HepG2 (cell line): ENCODE measurements around the gene VAMP3. TPM values are rescaled to one million over a fixed set of nuclear protein-coding genes. Genes with fewer than 3 reads are reported as not detected.

Experiments
- ATAC-seq: fragments of 200-7000 bp; cut with Tn5 transposase; 3 replicates; pipeline ENCODE4 v1.9.1; 2020; ENCODE audit warnings: mild to moderate bottlenecking, moderate library complexity
- BruUV-seq: library from RNA; stranded (reverse); fragments of 400-500 nt; replicated peaks from 2 replicates; lab custom pipeline; 2021; lab: Mats Ljungman, UMichigan
- CTCF ChIA-PET: fragments of 300-600 bp; formaldehyde crosslinking; extraction: SDS; loops from one replicate; lab custom pipeline; 2021; ENCODE audit warnings: low total read pairs, inconsistent platforms, low intra/inter-chr PET ratio; lab: Yijun Ruan, JAX
- POLR2A ChIA-PET: fragments of 350-600 bp; sonication (Branson Sonifier 250); formaldehyde crosslinking; loops from one replicate; lab custom pipeline; 2020; ENCODE audit warnings: antibody characterized with exemption, inconsistent platforms; lab: Yijun Ruan, JAX
- DNase-seq: peaks from one replicate; pipeline ENCODE4 v3.0.0-alpha.2; 2015; ENCODE audit warnings: low spot score
- FAIRE-seq: peaks from 3 replicates; lab custom pipeline; 2011; peaks lifted over from hg19 to GRCh38; lab: Jason Lieb, UNC
- H2AFZ ChIP-seq: one replicate; pipeline ENCODE4 v1.6.1; 2011; ENCODE audit warnings: low read length, inconsistent platforms
- H3K27ac ChIP-seq: fragments of 300-600 bp; 3 replicates; pipeline ENCODE4 v1.8.0; 2011; ENCODE audit warnings: mixed run types, mild to moderate bottlenecking, mixed read lengths, low read length, inconsistent platforms; ENCODE audit not compliant: insufficient read depth; ENCODE audit errors: extremely low read length
- H3K27me3 ChIP-seq, 2 experiments: fragments of 200-600 bp in 1 of 2; 2 replicates in 1 of 2; 3 replicates in 1 of 2; pipeline versions ENCODE4 v1.6.0 to v1.8.0; 2011; ENCODE audit warnings: low read length in 2 of 2, mild to moderate bottlenecking in 2 of 2, moderate library complexity in 2 of 2, inconsistent platforms in 1 of 2; ENCODE audit not compliant: insufficient read depth in 2 of 2, control insufficient read depth in 1 of 2
- H3K36me3 ChIP-seq, 2 experiments: fragments of 200-600 bp in 1 of 2; replicated peaks in 1 of 2; 2 replicates in 1 of 2; 3 replicates in 1 of 2; pipeline versions ENCODE4 v1.5.1 to v1.8.0; 2011; ENCODE audit warnings: low read length in 2 of 2, inconsistent platforms in 1 of 2; ENCODE audit not compliant: insufficient read depth in 2 of 2, control insufficient read depth in 1 of 2
- H3K4me1 ChIP-seq: 2 replicates; pipeline ENCODE4 v1.5.1; 2012; ENCODE audit warnings: low read length, inconsistent platforms; ENCODE audit not compliant: insufficient read depth
- H3K4me2 ChIP-seq: 2 replicates; pipeline ENCODE4 v1.6.0; 2011; ENCODE audit warnings: low read depth, low read length, inconsistent platforms
- H3K4me3 ChIP-seq, 3 experiments: fragments of 200-600 bp in 1 of 3; sonication (generic), shearing (Covaris generic) in 1 of 3; replicated peaks in 1 of 3; 2 replicates each; pipeline ENCODE4 v1.5.1; 2011 to 2016; ENCODE audit warnings: low read length in 3 of 3, inconsistent platforms in 2 of 3, low read depth in 2 of 3, mild to moderate bottlenecking in 2 of 3, control low read depth in 1 of 3, mixed read lengths in 1 of 3; ENCODE audit not compliant: insufficient read depth in 1 of 3
- H3K79me2 ChIP-seq: one replicate; pipeline ENCODE4 v1.6.1; 2011; ENCODE audit warnings: low read length, inconsistent platforms; ENCODE audit not compliant: insufficient read depth
- H3K9ac ChIP-seq: 2 replicates; pipeline ENCODE4 v1.6.0; 2011; ENCODE audit warnings: mild to moderate bottlenecking, low read depth, low read length, inconsistent platforms; ENCODE audit not compliant: insufficient read depth
- H3K9me3 ChIP-seq: 2 replicates; pipeline ENCODE4 v1.5.1; 2012; ENCODE audit warnings: mild to moderate bottlenecking, low read length
- H4K20me1 ChIP-seq: 2 replicates; pipeline ENCODE4 v1.6.0; 2011; ENCODE audit warnings: inconsistent platforms, mild to moderate bottlenecking, low read length, moderate library complexity; ENCODE audit not compliant: insufficient read depth
- ELF1 ChIP-seq: sonication (generic); formaldehyde crosslinking; IDR thresholded peaks from 2 replicates; pipeline ENCODE4 v1.4.0; 2020; ENCODE audit warnings: missing genetic modification reagents
- HDAC2 ChIP-seq: sonication (generic); formaldehyde crosslinking; IDR thresholded peaks from 2 replicates; pipeline ENCODE4 v1.4.0; 2020; ENCODE audit warnings: missing genetic modification reagents
- MAF1 ChIP-seq: sonication (generic); formaldehyde crosslinking; IDR thresholded peaks from 2 replicates; pipeline ENCODE4 v1.5.0; 2020; ENCODE audit warnings: missing genetic modification reagents, borderline replicate concordance
- MATR3 ChIP-seq: sonication (generic); formaldehyde crosslinking; IDR thresholded peaks from 2 replicates; pipeline ENCODE4 v1.4.0; 2020; ENCODE audit warnings: missing genetic modification reagents
- MYC ChIP-seq: sonication (generic); formaldehyde crosslinking; IDR thresholded peaks from 2 replicates; pipeline ENCODE4 v1.9.0; 2021; ENCODE audit warnings: missing genetic modification reagents, borderline replicate concordance
- RFXAP ChIP-seq: sonication (generic); formaldehyde crosslinking; IDR thresholded peaks from 2 replicates; pipeline ENCODE4 v1.4.0; 2020; ENCODE audit warnings: missing genetic modification reagents, borderline replicate concordance
- TCF12 ChIP-seq, 2 experiments: fragments of 450-650 bp in 1 of 2; sonication (generic) in 1 of 2; formaldehyde crosslinking in 1 of 2; IDR thresholded peaks; 2 replicates each; pipeline versions ENCODE4 v1.6.1 to v1.8.0; 2017 to 2022; ENCODE audit warnings: antibody characterized with exemption in 1 of 2, mild to moderate bottlenecking in 1 of 2, missing genetic modification reagents in 1 of 2, moderate library complexity in 1 of 2
- ZNF761 ChIP-seq: sonication (generic); formaldehyde crosslinking; conservative IDR thresholded peaks from 2 replicates; pipeline ENCODE4 v1.4.0; 2020; ENCODE audit warnings: mild to moderate bottlenecking, missing genetic modification reagents
- WGBS: methylation state at CpG from one replicate; pipeline ENCODE4 v1.1.6; 2017; ENCODE audit warnings: low lambda C conversion rate; 5-methylcytosine and 5-hydroxymethylcytosine counted together
- in situ Hi-C: cut with HindIII; loops from 2 replicates; pipeline ENCODE4 v1.10.0; 2017; ENCODE audit warnings: low pct_unique_long_range_greater_than_20kb; ENCODE audit not compliant: extremely low pct_ligation_motif_present
- intact Hi-C: fragments of 100-400 bp; cut with micrococcal nuclease; formaldehyde crosslinking; loops from one replicate; pipeline ENCODE4 v1.10.0; 2022; ENCODE audit not compliant: unreplicated experiment
- polyA plus RNA-seq, 8 experiments: library from polyadenylated mRNA; depleted of rRNA in 3 of 8; stranded (reverse) in 7 of 8; unstranded in 1 of 8; fragments of >200 nt; fragmentation: Illumina TruSeq in 4 of 8; extraction: Trizol in 4 of 8; gene quantifications; 2 replicates each; pipeline versions ENCODE4 v1.2.1 to v1.2.3, GENCODE V29; 2011 to 2016; ENCODE audit warnings: low read depth in 4 of 8, missing spikeins in 1 of 8, mixed read lengths in 1 of 8; ENCODE audit not compliant: insufficient read depth in 1 of 8
- total RNA-seq, 5 experiments: library from RNA; depleted of rRNA; stranded (reverse); fragments of >200 nt; fragmentation: Illumina TruSeq; extraction: Trizol; gene quantifications; 2 replicates each; pipeline ENCODE4 v1.2.3, GENCODE V29; 2016; ENCODE audit warnings: low read depth in 1 of 5
- TF ChIP-seq, protein P1 (sequence below): sonication (generic); formaldehyde crosslinking; IDR thresholded peaks from 2 replicates; pipeline ENCODE4 v1.9.0; 2021; ENCODE audit warnings: mild to moderate bottlenecking, missing genetic modification reagents
- TF ChIP-seq, protein P2 (sequence below): IDR thresholded peaks from 2 replicates; pipeline ENCODE4 v1.4.0; 2020; ENCODE audit warnings: mild to moderate bottlenecking, missing genetic modification reagents
- TF ChIP-seq, protein P3 (sequence below): sonication (generic); formaldehyde crosslinking; IDR thresholded peaks from 2 replicates; pipeline ENCODE4 v1.4.0; 2020; ENCODE audit warnings: missing genetic modification reagents
- TF ChIP-seq, protein P4 (sequence below): sonication (generic); formaldehyde crosslinking; IDR thresholded peaks from 2 replicates; pipeline ENCODE4 v1.8.1; 2023; ENCODE audit warnings: mild to moderate bottlenecking, moderate library complexity, missing genetic modification reagents

The VAMP3 gene
- total and polyA plus RNA-seq, 2 of the 13 experiments (the other 11 are each of a cell fraction or from before 2014, with no cell fraction given) = 75.3 to 88.7 TPM

DNA sequence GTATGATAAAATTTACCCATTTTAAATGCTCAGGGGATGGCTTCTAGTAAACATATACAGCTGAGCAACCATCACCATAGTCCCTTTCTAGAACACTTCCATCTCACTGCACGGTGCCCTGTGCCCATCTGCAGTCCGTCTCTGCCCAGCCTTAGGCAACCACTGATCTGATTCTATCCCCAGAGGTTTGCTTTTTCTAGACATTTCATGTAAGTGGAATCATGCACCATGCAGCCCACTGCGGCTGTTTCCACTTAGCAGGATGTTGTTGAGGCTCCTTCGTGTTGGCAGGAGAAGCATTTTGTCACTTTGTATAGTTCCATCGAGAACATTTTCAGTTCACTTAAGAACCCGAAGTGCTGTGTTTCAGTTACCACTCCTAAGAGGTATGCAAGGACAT lies 27.8 kb upstream of the VAMP3 start:
- DNase-seq = no peak
- H3K4me2 ChIP-seq = no peak overlapping the region
- H3K27ac ChIP-seq = no peak overlapping the region
- no peak overlapping the region for H3K9ac ChIP-seq
- BruUV-seq = no TSS peak
- ChIA-PET CTCF (no interaction called here), POLR2A (no interaction called here)
- no peaks in the 10 kb centered on the region for H3K9me3 ChIP-seq
- H3K79me2 ChIP-seq = no peaks in the 10 kb centered on the region
- ATAC-seq = no peak
- H2AFZ ChIP-seq = no peak overlapping the region
- intact Hi-C loops = no loop called here
- no peaks in the 10 kb centered on the region for H3K4me1 ChIP-seq
- H3K4me3 ChIP-seq = no peak overlapping the region
- H3K36me3 ChIP-seq = peaks cover 4 to 32% of the 10 kb centered on the region in 2 experiments; a peak in 4 of 5 replicates
- no peaks in the 10 kb centered on the region for H4K20me1 ChIP-seq
- in situ Hi-C loops = no loop called here
- WGBS = 97% methylated on average over 6 of the region's 6 CpGs
- no peaks in the 10 kb centered on the region for H3K27me3 ChIP-seq
- FAIRE-seq = no peak
- TF ChIP-seq ZNF761 (CRISPR knock-in tag) (no peak), TCF12 (IDR thresholded peaks at IDR 0.05) (no peak), TCF12 (CRISPR knock-in tag; IDR thresholded peaks at IDR 0.05) (no peak), MYC (no peak), ELF1 (CRISPR knock-in tag) (no peak), MAF1 (CRISPR knock-in tag) (no peak), MATR3 (CRISPR knock-in tag) (no peak), HDAC2 (no peak), RFXAP (CRISPR knock-in tag) (no peak)
- TF ChIP-seq, protein P1, sequence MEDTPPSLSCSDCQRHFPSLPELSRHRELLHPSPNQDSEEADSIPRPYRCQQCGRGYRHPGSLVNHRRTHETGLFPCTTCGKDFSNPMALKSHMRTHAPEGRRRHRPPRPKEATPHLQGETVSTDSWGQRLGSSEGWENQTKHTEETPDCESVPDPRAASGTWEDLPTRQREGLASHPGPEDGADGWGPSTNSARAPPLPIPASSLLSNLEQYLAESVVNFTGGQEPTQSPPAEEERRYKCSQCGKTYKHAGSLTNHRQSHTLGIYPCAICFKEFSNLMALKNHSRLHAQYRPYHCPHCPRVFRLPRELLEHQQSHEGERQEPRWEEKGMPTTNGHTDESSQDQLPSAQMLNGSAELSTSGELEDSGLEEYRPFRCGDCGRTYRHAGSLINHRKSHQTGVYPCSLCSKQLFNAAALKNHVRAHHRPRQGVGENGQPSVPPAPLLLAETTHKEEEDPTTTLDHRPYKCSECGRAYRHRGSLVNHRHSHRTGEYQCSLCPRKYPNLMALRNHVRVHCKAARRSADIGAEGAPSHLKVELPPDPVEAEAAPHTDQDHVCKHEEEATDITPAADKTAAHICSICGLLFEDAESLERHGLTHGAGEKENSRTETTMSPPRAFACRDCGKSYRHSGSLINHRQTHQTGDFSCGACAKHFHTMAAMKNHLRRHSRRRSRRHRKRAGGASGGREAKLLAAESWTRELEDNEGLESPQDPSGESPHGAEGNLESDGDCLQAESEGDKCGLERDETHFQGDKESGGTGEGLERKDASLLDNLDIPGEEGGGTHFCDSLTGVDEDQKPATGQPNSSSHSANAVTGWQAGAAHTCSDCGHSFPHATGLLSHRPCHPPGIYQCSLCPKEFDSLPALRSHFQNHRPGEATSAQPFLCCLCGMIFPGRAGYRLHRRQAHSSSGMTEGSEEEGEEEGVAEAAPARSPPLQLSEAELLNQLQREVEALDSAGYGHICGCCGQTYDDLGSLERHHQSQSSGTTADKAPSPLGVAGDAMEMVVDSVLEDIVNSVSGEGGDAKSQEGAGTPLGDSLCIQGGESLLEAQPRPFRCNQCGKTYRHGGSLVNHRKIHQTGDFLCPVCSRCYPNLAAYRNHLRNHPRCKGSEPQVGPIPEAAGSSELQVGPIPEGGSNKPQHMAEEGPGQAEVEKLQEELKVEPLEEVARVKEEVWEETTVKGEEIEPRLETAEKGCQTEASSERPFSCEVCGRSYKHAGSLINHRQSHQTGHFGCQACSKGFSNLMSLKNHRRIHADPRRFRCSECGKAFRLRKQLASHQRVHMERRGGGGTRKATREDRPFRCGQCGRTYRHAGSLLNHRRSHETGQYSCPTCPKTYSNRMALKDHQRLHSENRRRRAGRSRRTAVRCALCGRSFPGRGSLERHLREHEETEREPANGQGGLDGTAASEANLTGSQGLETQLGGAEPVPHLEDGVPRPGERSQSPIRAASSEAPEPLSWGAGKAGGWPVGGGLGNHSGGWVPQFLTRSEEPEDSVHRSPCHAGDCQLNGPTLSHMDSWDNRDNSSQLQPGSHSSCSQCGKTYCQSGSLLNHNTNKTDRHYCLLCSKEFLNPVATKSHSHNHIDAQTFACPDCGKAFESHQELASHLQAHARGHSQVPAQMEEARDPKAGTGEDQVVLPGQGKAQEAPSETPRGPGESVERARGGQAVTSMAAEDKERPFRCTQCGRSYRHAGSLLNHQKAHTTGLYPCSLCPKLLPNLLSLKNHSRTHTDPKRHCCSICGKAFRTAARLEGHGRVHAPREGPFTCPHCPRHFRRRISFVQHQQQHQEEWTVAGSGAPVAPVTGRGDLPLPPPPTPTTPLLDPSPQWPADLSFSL = no peak
- TF ChIP-seq, protein P2, sequence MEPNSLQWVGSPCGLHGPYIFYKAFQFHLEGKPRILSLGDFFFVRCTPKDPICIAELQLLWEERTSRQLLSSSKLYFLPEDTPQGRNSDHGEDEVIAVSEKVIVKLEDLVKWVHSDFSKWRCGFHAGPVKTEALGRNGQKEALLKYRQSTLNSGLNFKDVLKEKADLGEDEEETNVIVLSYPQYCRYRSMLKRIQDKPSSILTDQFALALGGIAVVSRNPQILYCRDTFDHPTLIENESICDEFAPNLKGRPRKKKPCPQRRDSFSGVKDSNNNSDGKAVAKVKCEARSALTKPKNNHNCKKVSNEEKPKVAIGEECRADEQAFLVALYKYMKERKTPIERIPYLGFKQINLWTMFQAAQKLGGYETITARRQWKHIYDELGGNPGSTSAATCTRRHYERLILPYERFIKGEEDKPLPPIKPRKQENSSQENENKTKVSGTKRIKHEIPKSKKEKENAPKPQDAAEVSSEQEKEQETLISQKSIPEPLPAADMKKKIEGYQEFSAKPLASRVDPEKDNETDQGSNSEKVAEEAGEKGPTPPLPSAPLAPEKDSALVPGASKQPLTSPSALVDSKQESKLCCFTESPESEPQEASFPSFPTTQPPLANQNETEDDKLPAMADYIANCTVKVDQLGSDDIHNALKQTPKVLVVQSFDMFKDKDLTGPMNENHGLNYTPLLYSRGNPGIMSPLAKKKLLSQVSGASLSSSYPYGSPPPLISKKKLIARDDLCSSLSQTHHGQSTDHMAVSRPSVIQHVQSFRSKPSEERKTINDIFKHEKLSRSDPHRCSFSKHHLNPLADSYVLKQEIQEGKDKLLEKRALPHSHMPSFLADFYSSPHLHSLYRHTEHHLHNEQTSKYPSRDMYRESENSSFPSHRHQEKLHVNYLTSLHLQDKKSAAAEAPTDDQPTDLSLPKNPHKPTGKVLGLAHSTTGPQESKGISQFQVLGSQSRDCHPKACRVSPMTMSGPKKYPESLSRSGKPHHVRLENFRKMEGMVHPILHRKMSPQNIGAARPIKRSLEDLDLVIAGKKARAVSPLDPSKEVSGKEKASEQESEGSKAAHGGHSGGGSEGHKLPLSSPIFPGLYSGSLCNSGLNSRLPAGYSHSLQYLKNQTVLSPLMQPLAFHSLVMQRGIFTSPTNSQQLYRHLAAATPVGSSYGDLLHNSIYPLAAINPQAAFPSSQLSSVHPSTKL (CRISPR knock-in tag) = no peak
- TF ChIP-seq, protein P3, sequence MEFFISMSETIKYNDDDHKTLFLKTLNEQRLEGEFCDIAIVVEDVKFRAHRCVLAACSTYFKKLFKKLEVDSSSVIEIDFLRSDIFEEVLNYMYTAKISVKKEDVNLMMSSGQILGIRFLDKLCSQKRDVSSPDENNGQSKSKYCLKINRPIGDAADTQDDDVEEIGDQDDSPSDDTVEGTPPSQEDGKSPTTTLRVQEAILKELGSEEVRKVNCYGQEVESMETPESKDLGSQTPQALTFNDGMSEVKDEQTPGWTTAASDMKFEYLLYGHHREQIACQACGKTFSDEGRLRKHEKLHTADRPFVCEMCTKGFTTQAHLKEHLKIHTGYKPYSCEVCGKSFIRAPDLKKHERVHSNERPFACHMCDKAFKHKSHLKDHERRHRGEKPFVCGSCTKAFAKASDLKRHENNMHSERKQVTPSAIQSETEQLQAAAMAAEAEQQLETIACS (CRISPR knock-in tag) = no peak
- TF ChIP-seq, protein P4, sequence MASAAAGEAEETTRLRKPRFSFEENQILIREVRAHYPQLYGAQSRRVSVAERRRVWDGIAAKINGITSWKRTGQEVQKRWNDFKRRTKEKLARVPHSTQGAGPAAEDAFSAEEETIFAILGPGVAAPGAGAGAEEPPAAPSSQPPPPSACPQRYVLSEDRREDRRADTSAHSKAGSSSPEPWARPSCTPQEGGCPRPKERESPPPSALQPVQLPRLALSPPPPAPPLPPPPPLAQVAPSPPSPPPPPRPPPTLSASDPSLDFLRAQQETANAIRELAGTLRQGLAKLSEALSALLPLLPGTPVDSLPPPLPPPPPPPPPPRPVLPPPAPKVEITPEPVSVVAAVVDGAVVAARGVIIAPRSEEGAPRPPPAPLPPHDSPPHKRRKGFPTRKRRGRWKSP (CRISPR knock-in tag) = no peak
